ENCODE data around the gene ARHGEF28.

GRCh38 chr5:73748510-73749400, 122.8 kb downstream of the ARHGEF28 start:
- TF ChIP-seq, protein P1, sequence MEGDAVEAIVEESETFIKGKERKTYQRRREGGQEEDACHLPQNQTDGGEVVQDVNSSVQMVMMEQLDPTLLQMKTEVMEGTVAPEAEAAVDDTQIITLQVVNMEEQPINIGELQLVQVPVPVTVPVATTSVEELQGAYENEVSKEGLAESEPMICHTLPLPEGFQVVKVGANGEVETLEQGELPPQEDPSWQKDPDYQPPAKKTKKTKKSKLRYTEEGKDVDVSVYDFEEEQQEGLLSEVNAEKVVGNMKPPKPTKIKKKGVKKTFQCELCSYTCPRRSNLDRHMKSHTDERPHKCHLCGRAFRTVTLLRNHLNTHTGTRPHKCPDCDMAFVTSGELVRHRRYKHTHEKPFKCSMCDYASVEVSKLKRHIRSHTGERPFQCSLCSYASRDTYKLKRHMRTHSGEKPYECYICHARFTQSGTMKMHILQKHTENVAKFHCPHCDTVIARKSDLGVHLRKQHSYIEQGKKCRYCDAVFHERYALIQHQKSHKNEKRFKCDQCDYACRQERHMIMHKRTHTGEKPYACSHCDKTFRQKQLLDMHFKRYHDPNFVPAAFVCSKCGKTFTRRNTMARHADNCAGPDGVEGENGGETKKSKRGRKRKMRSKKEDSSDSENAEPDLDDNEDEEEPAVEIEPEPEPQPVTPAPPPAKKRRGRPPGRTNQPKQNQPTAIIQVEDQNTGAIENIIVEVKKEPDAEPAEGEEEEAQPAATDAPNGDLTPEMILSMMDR (IDR thresholded peaks at IDR 0.05; ENCODE audit: low read length), result no peak
- no peak for TF ChIP-seq EZH2 (optimal IDR thresholded peaks at IDR 0.05; ENCODE audit: low read depth, low read length)
